Stimulated activated CD8-positive, alpha-beta memory T cell treated with anti-CD3 and anti-CD28 coated beads, Interleukin-12 subunit alpha, Interleukin-12 subunit beta, amount 100 ng/mL, for 1 hour (primary cell): Measurements from ENCODE around the gene CNTNAP5.

Experiments
- DNase-seq: peaks from one replicate; pipeline ENCODE4 v3.0.0-alpha.2; 2020; ENCODE audit warnings: low read depth

CNTNAP5 gene

GRCh38 chr2:124153713-124154112 is 128.6 kb downstream of the CNTNAP5 start:
- no peak for DNase-seq

GRCh38 chr2:124159166-124159565 is 134.1 kb downstream of the CNTNAP5 start:
- no peak for DNase-seq

GRCh38 chr2:124161542-124161941 is 136.5 kb downstream of the CNTNAP5 start:
- no peak for DNase-seq

GRCh38 chr2:124162256-124162655 is 137.2 kb downstream of the CNTNAP5 start:
- no peak for DNase-seq

- DNase-seq = no peak
These were observed 138.8 kb downstream of the CNTNAP5 start for GRCh38 chr2:124163840-124164239.

- no peak for DNase-seq
These were observed 140.6 kb downstream of the CNTNAP5 start for GRCh38 chr2:124165698-124166097.

GRCh38 chr2:124171472-124172063 is 146.5 kb downstream of the CNTNAP5 start:
- no peak for DNase-seq

- no peak for DNase-seq
These were observed 153.6 kb downstream of the CNTNAP5 start for GRCh38 chr2:124178719-124179118.

- DNase-seq = no peak
These were observed 155.5 kb downstream of the CNTNAP5 start for GRCh38 chr2:124180635-124181034.

- DNase-seq = no peak
These were observed 161.7 kb downstream of the CNTNAP5 start for GRCh38 chr2:124186801-124187200.

- no peak for DNase-seq
These were observed 162.9 kb downstream of the CNTNAP5 start for GRCh38 chr2:124187948-124188347.

GRCh38 chr2:124193706-124194105 is 168.6 kb downstream of the CNTNAP5 start:
- DNase-seq = no peak

- DNase-seq = no peak
These were observed 176.6 kb downstream of the CNTNAP5 start for GRCh38 chr2:124201713-124202112.

GRCh38 chr2:124209441-124209840 is 184.4 kb downstream of the CNTNAP5 start:
- DNase-seq = no peak

- no peak for DNase-seq
These were observed 186.4 kb downstream of the CNTNAP5 start for GRCh38 chr2:124211461-124211860.

- DNase-seq = no peak
These were observed 189.0 kb downstream of the CNTNAP5 start for GRCh38 chr2:124213977-124214587.

- DNase-seq = no peak
These were observed 221.1 kb downstream of the CNTNAP5 start for GRCh38 chr2:124246170-124246569.

GRCh38 chr2:124248386-124248785 is 223.3 kb downstream of the CNTNAP5 start:
- DNase-seq = no peak

GRCh38 chr2:124250433-124250832 is 225.3 kb downstream of the CNTNAP5 start:
- DNase-seq = no peak

- DNase-seq = no peak
These were observed 229.5 kb downstream of the CNTNAP5 start for GRCh38 chr2:124254621-124255020.

- DNase-seq = no peak
These were observed 232.0 kb downstream of the CNTNAP5 start for GRCh38 chr2:124257120-124257519.

GRCh38 chr2:124258140-124258880 is 233.2 kb downstream of the CNTNAP5 start:
- DNase-seq = no peak

- no peak for DNase-seq
These were observed 236.4 kb downstream of the CNTNAP5 start for GRCh38 chr2:124261456-124261855.
